NCI-H748 treated with DMSO at 0.1 percent for 48 hours (cell line): ENCODE results near the gene FAM53B.

ENCODE experiments used
- DNase-seq: peaks from one replicate; lab custom pipeline; 2025; lab: John Stamatoyannopoulos, UW

Gene FAM53B

GRCh38 chr10:124697443-124697836 is 46.7 kb downstream of the FAM53B start:
- DNase-seq: no peak

DNA sequence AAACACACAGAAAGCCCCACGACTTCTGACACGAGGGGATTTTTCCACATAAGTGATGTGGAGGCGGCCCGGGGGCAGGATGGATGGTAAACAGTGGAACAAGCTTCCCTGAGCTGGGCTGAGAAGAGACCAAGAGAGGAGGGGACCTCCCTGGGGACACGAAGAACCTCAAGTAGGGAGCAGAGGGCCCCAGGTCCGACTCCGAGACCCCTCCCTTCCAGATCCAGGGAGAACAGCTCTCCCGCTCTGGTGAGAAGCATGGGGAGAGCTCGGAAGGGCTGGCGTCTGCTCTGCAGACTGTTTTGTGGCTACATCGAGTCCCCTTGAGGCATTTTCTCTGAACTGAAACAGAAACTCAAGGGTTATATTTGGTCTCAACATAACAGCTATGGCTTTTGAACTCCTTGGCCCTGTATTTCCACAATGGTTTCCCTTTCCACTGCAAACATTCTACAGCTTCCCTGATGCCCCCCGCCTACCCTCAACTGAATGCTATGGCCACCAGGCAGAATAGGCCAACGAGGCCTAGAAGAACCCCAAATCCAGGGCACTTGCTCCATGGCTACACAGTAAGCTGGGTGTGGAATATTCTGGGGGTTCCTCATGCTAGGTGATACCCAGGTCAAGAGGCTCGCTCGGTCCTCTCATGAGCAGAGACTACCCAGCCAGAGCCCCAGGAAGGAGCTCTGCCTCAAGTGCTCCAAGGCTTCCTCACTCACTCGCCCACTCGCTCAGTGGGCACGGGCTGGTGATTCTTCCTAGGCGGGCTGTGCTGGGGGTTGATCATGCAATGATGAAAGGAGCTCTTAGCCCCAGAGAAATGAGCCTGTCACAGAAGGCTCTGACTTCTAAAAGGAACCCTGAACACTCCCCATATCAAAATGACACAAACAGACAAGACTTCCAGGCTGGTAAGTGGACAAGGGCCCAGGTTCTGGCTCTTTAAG is 47.5 kb downstream of the FAM53B start:
- no peak for DNase-seq

- no peak for DNase-seq
These were observed 48.9 kb downstream of the FAM53B start for GRCh38 chr10:124695259-124695658.

DNA sequence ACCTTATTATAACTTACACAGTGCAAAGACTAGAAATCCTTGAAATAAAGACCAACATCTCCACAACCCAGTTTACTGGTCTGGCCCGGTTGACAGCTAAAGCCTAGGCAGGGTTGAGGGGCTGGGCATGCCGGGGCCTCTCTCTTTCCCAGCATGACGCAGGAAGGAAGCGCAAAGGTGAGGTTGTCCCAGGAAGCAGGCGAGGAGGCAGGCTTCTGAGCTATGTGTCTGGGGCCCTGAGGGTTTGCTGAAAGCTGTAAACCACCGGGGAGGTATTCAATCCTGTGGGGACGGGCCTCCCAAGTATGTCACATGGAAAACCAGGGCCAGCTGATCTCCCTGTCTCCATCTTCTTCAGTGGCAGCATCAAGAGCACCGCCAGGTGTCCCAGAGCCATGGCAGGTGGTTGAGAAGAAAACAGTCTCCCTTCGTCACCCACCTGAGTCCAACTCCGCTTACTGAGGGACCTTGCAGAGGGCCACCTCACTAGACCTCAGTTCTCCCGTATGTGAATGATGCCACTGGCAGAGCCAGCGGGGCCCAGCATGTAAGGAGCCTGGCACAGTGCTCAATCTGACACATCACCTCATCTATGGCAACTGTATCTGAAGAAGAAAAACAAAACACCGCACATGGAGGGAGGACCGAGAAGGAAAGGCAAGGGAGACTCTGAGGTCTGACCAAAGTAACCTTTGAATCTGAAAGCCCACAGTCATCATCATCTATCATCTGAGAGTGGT is 49.5 kb downstream of the FAM53B start:
- no peak for DNase-seq

- DNase-seq: peak; percentile 33
These were observed 50.3 kb downstream of the FAM53B start for GRCh38 chr10:124693801-124694416.

DNA sequence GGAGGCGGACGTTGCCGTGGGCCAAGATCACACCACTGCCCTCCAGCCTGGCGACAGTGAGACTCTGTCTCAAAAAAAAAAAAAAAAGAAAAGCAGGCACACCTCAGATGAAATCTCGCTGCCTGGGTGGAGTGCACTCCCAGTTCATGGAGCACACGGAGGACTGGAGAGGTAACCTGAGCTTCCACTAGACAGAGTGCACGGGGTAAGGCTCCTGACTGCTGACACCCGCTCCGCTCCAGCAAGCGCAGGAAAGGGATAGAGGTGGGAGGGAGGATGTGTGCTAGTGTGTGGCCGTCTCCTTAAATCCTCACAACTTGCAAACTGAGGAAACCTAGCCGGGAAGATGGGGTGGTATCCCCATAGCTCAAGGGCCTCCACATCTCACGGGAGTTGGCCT is 50.8 kb downstream of the FAM53B start:
- DNase-seq: peak; percentile 18

- no peak for DNase-seq
These were observed 52.1 kb downstream of the FAM53B start for GRCh38 chr10:124692100-124692446.

- no peak for DNase-seq
These were observed 52.6 kb downstream of the FAM53B start for GRCh38 chr10:124691421-124692099.

GRCh38 chr10:124691002-124691401 is 53.2 kb downstream of the FAM53B start:
- DNase-seq: peak; percentile 51

- DNase-seq: no peak
These were observed 54.2 kb downstream of the FAM53B start for GRCh38 chr10:124689911-124690498.

- no peak for DNase-seq
These were observed 55.1 kb downstream of the FAM53B start for GRCh38 chr10:124688889-124689670.

DNA sequence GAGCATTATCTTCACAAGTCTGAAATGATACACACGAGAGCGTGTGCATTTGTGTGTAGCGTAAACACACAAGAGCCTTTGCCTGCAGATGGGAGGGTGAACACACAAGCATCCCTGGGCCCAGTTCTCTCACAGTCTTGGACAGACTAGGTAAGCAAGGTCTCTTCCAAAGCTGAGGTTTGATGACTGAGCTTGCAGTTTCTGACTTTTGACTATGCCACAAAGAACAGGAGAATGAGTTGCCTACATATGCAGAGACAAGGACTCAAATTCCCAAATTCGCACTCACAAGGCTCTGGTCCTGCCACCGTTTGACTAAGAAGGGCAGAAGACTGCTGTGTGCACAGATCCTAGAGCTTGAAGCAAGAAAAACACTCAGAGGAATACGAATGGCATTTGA is 55.8 kb downstream of the FAM53B start:
- no peak for DNase-seq

DNA sequence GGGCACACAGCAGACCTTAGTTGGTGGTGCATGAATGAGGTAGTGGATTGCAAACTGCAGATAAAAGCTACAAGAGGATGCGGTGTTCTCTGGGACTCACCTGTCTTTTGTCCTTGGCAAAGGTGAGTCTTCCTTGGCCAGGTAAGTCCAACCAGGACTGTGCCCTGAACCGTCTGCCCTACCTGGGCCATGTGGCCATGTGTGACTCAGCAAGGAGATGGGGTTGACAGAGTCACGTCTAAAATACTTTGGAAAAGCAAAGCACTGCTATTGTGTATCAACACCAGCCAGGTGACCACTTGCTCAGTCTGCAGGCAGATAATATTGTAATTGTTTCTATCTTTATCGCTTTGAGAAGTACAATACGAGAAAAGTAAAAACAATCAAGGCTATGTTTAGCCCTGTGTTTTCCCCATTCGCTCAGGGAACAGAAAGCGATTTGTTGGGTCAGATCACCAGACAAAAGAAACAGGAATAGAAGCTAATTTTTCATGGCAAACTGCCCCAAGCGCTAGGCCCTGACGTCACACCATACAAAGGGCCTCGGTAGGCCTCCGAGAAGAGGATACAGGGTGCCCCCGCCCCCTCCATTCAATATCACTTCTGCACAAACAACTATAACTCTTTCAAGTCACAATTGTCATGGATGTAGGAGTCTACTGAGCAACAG is 57.3 kb downstream of the FAM53B start:
- DNase-seq: no peak

DNA sequence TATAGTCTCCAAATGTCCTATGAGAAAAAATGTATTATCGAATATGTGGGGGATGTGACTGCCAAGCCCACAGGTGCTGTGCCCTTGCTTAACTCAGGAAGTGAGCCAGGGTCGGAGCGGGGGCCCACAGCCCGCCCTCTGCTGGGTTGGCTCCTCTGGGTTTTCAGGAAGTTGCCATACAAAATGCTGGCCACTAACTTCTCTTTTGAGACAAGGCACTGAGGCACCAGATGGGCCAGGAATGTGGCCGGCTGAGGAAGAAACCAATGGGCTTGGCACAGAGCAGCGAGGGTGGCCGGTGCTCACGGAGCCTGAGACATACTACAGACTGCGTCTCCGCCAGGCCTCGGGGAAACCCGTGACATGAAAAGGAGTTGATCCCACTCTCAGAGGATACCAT is 58.9 kb downstream of the FAM53B start:
- DNase-seq: no peak

DNA sequence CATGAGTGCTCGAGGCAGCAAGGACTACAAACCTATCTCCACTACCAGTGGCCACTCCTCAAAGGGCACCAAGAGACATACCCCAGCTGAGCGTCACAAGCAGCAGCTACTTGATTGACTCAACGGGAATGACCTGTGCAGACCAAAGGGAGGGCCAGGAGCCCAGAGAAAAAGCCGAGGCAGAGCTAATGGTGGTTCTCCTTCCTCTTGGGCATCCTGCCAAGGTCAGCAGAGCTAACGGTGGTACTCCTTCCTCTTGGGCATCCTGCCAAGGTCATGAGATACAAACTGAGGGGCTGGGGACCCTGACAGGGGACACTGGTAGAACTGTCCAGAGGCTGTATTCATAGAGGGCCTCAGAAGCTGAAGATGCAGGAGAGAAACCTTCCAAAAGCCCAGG is 60.4 kb downstream of the FAM53B start:
- no peak for DNase-seq

DNA sequence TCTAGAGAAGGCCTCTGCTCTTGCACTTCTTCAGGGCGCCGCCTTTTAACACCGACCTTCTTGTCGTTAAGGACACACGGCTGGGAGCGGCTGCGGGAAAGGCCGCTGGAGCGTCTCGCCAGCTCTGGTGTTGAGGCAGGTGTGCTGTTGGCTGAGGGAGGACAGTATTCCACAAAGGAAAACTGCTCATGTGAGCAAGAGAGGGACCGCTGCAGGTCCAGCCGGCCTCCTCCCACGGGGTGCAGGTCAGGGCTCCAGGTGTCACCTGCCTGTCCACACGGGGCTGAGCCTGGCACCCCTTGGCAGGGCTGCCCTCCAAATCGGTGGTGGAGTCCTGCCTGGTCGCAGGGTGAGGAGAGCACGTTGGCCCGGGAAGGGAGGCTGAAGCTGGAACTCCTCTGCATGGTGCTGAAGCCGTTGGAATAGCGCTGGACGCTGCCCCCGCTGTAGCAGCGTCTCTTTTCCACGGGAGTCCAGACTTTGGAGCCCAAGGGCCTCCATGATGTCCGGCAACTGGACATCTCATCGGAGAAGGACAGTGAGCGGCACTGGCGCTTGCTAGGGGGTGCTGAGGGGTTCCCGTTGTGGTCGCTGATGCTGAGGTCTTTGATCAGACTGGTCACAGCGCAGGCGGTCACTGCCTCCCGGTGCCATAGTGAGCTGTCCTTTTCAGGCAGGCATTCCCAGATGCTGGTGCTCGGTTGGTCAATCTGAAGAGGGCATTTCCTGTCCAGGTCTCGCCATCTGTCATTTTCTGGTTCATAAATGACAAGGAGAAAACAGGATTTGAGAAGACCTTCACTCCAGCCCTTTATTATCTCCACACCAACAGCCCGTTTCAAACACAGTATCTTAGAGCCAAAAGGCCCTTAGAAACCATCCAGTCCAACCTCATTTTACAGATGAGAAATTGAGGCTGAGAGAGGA is 62.3 kb downstream of the FAM53B start:
- no peak for DNase-seq

DNA sequence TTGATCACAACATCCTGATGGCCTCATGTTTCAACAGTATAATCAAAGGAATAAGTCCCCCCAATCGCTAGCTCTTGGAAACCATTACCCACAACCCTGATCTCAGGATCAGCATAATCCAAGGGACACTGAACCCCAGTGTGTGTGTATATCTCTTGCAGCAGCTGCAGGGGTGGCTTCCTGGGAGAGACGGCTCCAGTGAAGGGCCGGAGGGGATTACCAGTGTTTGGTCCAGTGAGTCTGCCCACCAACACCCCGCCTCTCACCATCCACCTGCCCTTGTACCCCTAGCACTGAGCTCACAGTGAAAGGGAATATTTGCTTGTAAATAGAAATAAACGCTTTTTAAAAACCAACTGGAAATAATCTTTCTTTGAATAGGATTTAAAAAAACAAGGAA is 63.1 kb downstream of the FAM53B start:
- DNase-seq: no peak

GRCh38 chr10:124680675-124681074 is 63.5 kb downstream of the FAM53B start:
- DNase-seq: no peak

GRCh38 chr10:124679401-124679800 is 64.8 kb downstream of the FAM53B start:
- no peak for DNase-seq
